C4-2B (cell line): ENCODE data around the gene SHC1.

Experiments used
- H3K27ac ChIP-seq: fragments of 450-650 bp; 2 replicates; pipeline ENCODE4 v1.5.1; 2017
- CTCF ChIP-seq: fragments of 450-650 bp; conservative IDR thresholded peaks from 2 replicates; pipeline ENCODE4 v1.5.1; 2017; ENCODE audit warnings: mild to moderate bottlenecking
- ZFX ChIP-seq: fragments of 450-650 bp; IDR thresholded peaks from 2 replicates; pipeline ENCODE4 v1.6.1; 2017

SHC1 gene

GRCh38 chr1:155001675-155002463 lies 31.3 kb upstream of the SHC1 start:
- TF ChIP-seq ZFX (no peak), CTCF (no peak; the same call in 1 of the 2 replicates)
- H3K27ac ChIP-seq = peak overlapping the region; percentile 99

DNA sequence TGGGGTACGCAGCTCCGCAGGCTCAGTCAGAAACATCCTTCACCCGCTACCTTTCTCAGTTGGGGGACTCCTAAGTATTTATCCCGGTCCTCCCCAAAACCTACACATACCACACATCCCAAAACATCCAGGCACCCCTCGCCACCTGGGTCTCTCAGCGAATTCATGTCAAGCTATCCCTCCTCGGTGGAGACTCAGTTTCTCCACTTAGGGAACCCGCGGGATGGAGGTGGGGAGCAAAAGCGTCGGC lies 30.8 kb upstream of the SHC1 start:
- TF ChIP-seq ZFX (no peak), CTCF (no peak)
- H3K27ac ChIP-seq = peak overlapping the region; percentile 99

GRCh38 chr1:155000726-155001424 lies 30.3 kb upstream of the SHC1 start:
- H3K27ac ChIP-seq = peak overlapping the region; percentile 99

DNA sequence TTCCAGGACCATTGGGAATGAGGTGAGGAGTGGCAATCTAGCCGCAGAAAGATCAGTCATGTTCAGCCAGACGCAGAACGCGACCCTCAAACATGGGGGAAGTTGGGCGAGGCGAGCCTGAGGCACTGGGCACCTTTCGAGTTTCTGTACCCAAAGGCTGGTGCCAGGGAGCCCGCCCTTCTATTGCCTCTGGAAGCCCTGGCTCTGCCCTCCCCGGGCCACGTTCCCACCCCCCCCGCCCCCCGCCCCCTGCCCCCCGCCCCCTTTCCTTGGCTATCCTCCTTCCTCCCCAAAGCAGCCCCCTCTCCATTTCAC lies 29.8 kb upstream of the SHC1 start:
- TF ChIP-seq ZFX (no peak), CTCF (no peak)

More at GRCh38 chr1:155000726-155001424, 30.3 kb upstream of the SHC1 start:
- TF ChIP-seq ZFX = no peak; the same call in 1 of the 2 replicates
- TF ChIP-seq CTCF = no peak

GRCh38 chr1:154999571-155000410 lies 29.2 kb upstream of the SHC1 start:
- TF ChIP-seq ZFX = no peak
- no peak for TF ChIP-seq CTCF
- H3K27ac ChIP-seq = peak overlapping the region; percentile 99

More for the DNA sequence above, 29.8 kb upstream of the SHC1 start:
- H3K27ac ChIP-seq = peak overlapping the region; percentile 99

- H3K27ac ChIP-seq = peak overlapping the region; percentile 99
- TF ChIP-seq ZFX (no peak), CTCF (peak; percentile 82)
Measured at GRCh38 chr1:154998818-154999570, 28.4 kb upstream of the SHC1 start.
